Coronary artery (tissue), 2 donors: ENCODE measurements around the gene GPR39.

Experiments used
- DNase-seq: peaks from one replicate; pipeline ENCODE4 v3.0.0-alpha.2; 2017; ENCODE audit warnings: low spot score
- H3K27ac ChIP-seq, 2 donors: fragments of 200-600 bp; sonication (generic); one replicate each; pipeline ENCODE4 v1.5.1; 2016 to 2019
- H3K4me3 ChIP-seq: fragments of 200-600 bp; sonication (generic); 2 replicates; pipeline ENCODE4 v1.5.1; 2016; ENCODE audit warnings: mild to moderate bottlenecking, moderate library complexity
- CTCF ChIP-seq: fragments of 200-600 bp; sonication (generic); IDR thresholded peaks from one replicate; pipeline ENCODE4 v1.5.1; 2019; ENCODE audit warnings: antibody characterized with exemption

Gene GPR39

GRCh38 chr2:132646540-132647108 lies 230.0 kb downstream of the GPR39 start:
- no peak for DNase-seq
- H3K4me3 ChIP-seq: no peak overlapping the region
- no peak for TF ChIP-seq CTCF
- no peak overlapping the region for H3K27ac ChIP-seq

GRCh38 chr2:132651115-132652045 lies 234.8 kb downstream of the GPR39 start:
- H3K27ac ChIP-seq: no peak overlapping the region
- no peak for DNase-seq
- no peak overlapping the region for H3K4me3 ChIP-seq
- TF ChIP-seq CTCF: no peak

- no peak overlapping the region for H3K4me3 ChIP-seq
- DNase-seq: no peak
- TF ChIP-seq CTCF: no peak
Observed at GRCh38 chr2:132652474-132652873, 235.9 kb downstream of the GPR39 start.

GRCh38 chr2:132654335-132654734 lies 237.7 kb downstream of the GPR39 start:
- H3K4me3 ChIP-seq: no peak overlapping the region
- no peak for TF ChIP-seq CTCF
- H3K27ac ChIP-seq: no peak overlapping the region
- DNase-seq: no peak

More at GRCh38 chr2:132652474-132652873, 235.9 kb downstream of the GPR39 start:
- no peak overlapping the region for H3K27ac ChIP-seq

- DNase-seq: no peak
- Histone ChIP-seq H3K4me3 (no peak overlapping the region), H3K27ac (no peak overlapping the region)
- TF ChIP-seq CTCF: no peak
Observed at GRCh38 chr2:132654968-132655367, 238.4 kb downstream of the GPR39 start.

GRCh38 chr2:132656266-132656975 lies 239.8 kb downstream of the GPR39 start:
- Histone ChIP-seq H3K27ac (no peak overlapping the region), H3K4me3 (no peak overlapping the region)
- no peak for DNase-seq
- TF ChIP-seq CTCF: no peak
